Cerebellar cortex (tissue), 1 donor: Measurements from ENCODE around the gene AGAP1.
"Not testable (repeated sequence)": the region's sequence is repeated elsewhere in the genome, so short reads cannot be mapped to it uniquely, and the experiment has no call there.

Experiments
- DNase-seq: peaks from one replicate; pipeline ENCODE4 v3.0.0-alpha.2; 2015; ENCODE audit warnings: low spot score

The AGAP1 gene

DNA sequence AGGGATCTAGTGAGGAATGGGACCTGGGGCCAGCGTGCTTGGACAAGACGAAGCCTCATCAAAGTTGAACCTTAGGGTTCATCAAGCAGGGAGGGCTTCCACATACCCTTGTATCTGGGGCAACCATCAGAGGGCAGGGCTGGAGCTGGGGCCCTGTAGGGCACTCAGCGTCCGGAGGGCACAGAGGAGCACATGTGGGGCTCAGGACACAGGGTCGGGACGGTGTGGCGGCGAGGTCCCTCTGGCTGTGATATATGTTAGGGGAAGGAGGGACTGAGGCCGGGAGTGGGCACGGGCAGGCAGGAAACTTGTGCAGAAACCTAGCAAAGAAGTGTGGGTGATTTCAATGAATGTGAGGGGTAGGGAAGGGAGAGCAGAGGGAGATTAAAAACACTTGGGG, 244.0 kb downstream of the AGAP1 start:
- DNase-seq = no peak

DNA sequence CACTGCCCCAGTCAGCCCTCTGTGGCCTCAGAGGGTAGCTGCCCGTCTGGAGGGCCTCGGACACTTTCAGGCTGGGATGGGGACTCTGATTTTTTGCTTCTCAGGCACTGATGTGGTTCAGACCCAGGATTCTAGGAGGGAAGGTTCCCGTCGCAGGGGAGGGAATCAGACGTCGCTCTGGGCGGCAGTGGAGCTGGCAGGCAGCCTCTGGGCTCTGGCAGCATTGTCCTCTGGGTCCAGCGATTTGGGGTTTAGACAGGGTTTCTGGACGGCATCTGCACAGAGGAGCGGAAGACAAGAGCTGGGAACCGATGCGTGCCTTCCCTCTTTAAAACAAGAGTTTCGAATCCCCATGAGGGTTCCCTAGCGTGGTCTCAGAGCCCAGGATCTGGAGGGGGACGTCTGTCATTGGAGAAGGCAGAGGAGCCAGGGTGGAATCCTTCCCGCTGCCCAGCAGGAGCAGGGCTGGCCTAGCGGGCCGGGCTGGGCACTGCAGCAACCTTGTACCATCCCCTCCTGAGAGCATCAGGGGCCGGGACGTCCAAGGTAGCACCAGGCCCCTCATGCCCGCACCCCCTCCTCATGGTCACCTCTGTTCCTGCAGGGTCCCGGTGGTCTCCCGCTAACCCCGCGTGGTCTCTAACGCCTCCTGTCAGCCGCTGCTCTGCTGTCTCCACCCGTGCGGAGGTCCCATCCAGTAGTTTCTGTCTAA, 246.0 kb downstream of the AGAP1 start:
- no peak for DNase-seq

DNA sequence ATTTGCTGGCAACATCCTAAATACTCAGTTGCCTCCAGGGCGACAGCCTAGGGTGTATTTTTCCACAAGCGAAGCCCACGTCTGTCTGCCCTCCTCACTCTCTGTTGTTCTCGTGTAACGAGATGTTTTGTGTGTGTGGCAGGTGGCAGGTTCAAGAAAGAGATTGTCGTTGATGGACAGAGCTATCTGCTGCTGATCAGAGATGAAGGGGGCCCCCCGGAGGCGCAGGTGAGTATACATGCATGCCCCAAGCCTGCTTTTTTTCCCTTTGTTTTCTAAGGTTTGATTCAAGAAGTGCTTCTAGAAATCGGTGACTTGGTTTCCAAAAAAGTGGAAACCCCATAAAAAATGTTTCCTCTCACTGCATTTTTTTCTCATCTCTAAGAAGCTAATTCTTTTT, 247.0 kb downstream of the AGAP1 start:
- peak; percentile 30 for DNase-seq

DNA sequence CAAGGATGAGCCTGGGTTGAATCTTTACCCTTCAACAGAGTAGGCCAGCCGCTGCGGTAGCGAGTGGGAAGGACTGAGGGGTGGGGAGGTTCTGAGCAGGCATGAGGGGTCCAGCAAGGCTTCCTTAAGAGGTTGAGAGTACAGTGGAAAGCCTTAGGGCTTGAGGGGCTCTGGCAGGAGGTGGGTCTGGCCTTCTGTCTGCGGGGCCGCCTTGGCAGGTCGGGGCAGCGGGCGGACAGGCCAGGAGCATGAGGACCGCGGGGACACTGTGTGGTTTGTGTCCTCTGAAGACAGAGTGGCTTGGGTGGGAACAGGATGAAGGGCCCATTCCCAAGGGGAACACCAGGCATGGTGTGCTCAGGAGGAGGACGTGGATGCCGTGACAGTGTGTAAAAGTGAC, 250.3 kb downstream of the AGAP1 start:
- no peak for DNase-seq

DNA sequence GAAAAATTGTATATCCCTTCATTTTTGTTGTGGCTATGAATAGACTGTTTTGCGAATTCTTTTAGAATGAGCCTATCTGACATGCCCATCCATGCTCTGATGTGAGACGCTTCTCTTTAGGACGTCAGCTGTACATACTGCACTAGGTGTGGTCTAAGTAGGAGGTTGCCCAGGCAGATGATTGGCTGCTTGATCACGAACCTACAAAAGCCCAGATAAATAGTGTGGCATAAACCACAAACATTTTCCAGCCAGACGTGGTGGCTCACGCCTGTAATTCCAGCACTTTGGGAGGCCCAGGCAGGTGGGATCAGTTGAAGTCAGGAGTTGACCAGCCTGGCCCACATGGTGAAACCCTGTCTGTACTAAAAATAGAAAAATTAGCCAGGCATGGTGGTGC, 251.8 kb downstream of the AGAP1 start:
- no peak for DNase-seq

DNA sequence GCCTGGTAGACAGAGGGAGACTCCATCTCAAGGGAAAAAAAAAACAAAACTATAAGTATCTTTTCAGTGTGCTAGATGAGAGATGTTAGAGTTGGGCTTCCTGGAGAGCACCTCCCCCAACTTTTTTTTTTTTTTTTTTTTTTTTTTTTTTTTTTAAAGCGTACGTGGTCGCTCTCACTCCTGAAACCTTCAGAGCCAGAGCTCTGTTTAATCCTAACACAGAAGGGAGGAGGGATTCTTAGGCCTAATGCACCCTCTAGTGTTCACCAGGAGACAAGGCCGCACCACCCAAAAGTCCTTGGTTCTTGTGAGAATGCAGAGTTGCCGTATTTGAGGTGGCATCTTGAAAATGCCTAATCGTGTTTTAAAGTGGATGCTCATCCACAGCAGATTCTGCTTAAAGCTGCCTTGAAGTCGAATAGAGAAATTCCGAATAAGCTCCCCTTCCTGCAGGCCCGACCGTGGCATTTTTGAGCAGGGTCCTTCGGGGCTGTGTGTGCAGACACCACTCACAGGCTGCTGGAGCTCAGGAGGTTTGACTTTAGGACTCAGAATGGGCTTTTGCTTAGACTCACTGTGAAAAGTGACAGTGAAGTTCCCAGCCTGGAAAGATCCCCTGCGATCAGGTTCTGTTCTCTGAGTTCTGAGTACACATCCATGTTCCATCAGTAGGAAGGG, 252.6 kb downstream of the AGAP1 start:
- peak; percentile 88 for DNase-seq

DNA sequence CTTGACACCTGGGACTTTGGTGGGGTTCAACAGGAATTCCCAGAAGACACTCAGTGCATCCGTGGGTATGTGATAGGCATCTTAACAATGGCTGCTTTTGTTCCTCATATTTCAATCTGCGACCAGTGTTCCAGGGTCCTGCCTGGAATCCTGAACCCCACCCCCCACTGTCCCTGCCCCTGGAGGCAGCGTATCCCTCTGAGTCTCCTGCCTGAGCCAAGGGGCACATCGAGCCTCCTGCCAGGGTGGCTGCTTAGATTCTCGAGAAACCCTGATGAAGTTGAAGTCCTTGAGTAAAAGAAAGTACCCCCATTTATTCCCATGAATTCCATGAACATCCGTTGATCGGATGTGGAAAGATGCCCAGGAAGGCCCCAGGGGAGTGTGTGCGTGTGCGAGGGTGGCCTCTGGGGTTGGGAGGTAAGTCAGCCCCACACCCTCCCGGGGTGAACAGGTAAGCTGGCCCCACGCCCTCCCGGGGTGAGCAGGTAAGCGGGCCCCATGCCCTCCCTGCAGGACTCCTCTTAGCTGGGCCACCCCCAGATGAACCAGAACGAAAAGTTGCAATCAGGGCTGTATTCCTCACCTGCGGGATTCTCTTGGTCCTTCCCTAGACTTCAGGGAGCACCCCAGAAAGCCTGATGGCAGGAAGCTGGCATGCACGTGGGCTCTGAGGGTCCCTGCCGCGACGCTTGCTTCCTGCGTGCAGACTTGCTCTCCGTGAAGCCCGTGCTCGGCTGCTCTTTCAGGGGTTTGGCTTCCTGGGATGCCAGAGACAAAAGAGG, 253.3 kb downstream of the AGAP1 start:
- DNase-seq = no peak

DNA sequence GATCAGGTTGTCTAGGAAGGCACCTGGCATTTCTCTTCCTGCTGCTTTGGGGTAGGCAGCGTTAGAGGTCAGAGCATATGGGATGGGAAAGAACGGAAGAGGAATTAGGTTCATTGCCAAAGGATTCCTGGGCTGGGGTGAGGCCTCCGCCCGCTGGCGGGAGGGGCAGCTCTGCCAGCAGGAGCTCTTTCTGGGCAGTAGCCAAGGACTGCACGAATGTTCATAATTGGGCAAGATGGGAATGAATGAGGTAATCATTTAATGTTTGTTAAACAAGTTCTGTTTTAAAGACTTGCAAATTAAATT, 253.9 kb downstream of the AGAP1 start:
- DNase-seq = peak; percentile 67

DNA sequence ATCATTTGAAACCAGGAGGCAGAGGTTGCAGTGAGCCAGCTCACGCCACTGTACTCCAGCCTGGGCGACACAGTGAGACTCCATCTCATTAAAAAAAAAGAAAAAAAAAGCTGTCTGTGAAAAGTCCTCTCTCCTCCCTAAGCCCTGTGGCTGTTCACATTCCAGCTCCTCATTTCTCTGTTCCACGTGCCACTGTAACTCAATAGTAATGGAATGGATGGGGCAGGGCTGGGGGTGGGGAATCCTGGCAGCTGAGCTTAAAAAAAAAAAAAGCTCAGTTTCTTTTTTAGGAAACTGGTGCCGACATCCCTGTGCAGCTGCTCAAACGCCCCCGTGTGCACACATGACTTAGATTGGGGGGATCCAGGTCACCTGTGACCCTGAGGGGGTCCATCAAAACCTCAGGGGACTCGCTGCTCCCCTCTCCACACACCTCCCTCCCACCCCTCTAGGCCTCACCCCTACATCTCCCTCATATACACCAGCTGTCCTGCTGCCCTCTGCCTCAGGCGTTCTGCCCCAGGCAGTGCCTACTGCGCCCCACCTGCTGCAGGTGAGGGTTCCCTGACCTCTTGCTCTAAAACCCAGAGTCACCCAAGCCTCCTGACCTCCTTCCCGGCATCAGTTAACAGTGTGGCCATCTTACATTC, 255.4 kb downstream of the AGAP1 start:
- DNase-seq = no peak

DNA sequence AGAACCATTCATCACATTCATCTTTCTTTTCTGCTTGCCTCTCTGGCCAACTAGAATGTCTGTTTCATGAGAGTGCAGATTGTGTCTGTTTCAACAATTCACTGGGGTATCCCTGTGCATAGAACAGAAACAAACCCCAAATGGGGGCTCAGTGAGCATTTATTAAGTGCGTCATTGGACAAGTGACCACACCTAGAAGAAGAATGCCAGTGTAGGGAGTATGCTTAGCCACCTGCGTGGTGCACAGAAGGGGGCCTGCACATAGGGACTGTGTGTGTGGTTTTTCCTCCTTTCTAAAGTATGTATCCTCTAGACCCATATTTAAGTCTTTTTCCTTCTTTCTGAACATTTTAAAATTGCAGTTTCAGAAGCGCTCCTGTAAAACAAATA, 255.9 kb downstream of the AGAP1 start:
- DNase-seq = no peak

DNA sequence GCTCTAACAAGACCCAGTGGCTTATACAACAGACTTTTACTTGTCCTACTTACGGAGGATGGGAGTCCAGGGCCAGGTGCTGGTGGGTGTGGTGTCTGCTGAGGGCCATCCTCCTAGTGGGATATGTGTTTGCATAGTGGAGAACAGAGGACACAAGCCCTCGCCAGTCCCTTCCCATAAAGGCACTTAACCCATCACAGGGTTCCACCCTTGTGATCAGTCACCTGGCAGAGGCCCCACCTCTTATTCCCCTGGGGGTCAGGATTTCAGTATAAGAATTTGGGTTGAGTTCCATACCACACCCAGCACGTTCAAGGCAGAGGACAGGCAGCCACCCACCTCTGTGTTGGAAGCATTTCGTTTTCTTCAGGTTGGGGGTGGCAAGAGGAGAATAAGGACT, 259.0 kb downstream of the AGAP1 start:
- DNase-seq = no peak

DNA sequence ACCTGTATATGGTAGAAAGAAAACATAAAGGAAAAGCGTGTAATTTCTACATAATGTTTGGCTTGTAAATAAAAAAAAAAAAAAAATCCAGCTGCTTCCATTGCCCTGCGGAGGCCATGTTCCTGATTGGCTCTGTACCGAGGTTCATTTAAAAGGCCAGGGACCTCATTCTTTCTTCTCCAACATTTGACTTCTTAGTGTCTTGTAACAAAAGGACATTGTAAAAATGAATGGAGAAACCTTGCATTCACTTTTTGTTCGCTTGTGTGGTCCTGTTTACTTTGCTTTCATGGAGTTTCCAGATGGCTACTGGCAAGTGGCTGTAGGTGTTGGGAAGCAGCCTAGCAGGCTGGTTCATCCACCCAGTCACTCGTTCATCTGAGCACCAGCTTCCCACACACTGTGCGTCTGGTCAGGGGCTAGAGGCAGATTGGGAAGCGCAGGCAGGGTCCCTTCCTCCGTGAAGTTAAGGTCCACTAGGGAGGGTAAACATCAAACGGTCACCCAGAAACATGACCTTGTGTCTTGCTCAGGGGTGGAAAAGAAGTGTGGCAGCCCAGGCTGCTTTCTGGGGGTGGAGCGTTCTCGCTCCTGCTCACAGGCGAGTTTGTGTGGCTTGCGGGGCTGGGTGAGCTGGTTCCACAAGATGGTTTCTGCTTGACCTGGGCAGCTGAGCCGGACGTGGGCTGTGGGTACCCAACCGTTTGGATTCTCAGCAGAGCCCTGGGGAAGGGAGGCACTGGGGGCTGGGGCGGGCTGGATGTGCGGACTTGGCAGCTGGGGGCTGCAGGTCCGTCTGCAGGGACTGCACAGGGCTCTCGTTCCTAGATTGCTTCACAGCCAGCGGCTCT, 260.7 kb downstream of the AGAP1 start:
- DNase-seq = no peak

DNA sequence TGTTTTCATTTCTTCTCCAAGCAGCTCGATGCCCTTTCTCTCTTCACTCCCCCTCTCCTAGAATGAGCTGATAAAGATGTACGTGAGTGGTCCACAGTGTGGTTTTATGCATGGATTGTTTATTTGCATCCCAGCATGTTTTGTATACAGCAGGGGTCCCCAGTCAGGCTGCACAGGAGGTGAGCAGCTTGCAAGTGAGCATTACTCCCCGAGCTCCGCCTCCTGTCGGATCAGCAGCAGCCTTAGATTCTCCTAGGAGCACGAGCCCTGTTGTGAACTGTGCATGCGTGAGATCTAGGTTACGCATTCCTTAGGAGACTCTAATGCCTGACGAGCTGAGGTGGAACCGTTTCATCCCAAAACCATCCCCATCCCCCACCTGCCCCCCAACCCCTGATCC, 262.6 kb downstream of the AGAP1 start:
- DNase-seq = peak; percentile 11

DNA sequence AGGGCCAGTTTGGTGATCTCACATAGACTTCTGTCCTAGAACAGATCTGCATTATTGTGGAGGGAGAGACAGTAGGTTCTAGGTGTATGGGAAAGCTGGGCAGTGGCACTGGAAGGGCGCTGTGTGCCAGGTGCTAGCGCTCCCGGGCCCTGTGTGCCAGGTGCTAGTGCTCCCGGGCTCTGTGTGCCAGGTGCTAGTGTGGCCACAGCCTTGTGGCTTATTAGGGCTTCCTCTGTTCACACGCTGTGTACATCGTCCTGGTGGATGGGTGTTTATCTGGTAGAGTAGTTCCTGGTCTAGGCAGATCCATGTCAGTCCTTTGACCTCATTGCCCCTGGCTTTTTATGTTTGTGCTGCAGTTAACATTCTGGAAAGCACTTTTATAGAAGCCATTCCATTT, 263.4 kb downstream of the AGAP1 start:
- peak; percentile 12 for DNase-seq

DNA sequence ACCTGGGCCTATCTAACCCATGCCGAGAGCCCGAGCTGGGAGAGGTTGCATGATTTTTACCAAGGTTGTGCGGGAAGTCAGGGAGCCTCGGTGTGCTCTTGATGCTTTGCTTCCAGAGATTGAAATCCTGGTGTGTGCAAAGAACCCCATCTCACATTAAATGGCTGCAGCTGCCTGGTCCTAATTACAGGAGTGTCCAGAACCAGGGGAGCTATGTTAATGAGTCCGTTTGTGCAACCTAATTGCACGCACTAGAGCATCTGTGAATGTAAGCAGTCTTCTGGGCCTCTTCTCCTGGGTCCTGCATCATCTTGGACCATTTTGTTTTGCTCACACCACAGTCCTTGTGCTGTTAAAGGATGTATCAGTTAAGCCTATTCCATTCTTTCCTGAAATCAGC, 263.8 kb downstream of the AGAP1 start:
- DNase-seq = no peak

DNA sequence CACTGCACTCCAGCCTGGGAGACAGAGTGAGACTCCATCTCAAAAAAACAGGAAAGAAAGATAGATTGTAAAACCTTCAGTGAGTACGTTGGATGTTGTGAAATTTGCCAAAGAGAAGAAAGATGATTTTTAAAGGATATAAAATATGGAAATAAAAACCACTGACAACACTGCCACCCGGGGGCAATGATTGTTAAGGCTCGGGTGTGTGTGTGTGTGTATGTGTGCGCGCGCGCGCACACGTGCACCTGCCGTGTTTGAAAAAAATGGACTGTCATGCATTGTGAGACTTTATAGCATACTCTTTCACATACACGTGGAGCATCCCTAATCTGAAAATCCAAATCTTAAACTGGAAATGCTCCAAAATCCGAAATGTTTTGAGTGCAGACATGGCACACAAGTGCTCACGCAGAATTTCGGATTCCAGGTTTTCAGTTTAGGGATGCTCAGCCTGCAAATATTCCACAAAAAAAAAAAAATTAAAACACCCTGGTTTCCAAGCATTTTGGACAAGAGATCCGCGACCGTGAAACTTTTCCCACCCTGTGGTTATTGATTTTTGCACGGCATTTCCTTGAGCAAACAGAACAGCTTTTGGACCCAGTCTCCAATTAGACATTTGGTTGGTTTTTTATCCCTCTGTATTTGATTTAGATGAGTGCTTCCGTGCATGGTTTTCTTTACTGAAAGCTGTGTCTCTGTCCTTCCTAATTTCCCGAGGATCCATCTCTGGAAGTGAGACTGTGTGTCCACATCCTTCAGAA, 269.2 kb downstream of the AGAP1 start:
- DNase-seq = no peak

DNA sequence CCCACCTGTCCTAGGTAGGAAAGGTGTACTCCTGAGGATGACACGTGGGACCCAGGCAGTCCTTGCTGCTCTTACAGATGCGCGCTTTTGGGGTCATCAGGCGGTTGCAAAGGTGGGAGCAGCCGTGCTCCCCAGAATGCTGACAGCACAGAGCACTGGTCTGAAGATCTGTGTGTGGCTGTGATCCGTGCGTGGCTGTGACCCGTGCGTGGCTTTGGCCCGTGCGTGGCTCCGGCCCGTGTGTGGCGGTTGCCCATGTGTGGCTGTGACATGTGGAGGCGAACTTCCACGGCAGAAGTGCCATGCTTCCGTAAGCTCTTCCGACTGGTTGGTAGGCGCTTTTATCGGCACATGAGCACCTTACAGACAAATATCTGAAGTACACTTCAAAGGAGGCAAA, 270.0 kb downstream of the AGAP1 start:
- DNase-seq = no peak

DNA sequence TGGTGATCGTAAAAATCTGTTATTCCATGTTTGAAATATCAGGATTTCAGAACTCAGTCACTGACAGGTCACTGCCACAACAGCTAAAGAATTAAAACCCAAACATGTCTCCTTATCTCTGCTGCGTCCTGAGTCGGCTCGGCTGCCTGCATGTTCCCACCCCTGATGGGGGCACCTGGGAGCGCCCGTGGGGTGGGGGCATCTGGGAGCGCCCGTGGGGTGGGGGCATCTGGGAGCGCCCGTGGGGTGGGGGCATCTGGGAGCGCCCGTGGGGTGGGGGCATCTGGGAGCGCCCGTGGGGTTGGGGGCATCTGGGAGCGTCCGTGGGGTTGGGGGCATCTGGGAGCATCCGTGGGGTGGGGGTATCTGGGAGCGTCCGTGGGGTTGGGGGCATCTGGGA, 270.6 kb downstream of the AGAP1 start:
- DNase-seq = not testable (repeated sequence)

DNA sequence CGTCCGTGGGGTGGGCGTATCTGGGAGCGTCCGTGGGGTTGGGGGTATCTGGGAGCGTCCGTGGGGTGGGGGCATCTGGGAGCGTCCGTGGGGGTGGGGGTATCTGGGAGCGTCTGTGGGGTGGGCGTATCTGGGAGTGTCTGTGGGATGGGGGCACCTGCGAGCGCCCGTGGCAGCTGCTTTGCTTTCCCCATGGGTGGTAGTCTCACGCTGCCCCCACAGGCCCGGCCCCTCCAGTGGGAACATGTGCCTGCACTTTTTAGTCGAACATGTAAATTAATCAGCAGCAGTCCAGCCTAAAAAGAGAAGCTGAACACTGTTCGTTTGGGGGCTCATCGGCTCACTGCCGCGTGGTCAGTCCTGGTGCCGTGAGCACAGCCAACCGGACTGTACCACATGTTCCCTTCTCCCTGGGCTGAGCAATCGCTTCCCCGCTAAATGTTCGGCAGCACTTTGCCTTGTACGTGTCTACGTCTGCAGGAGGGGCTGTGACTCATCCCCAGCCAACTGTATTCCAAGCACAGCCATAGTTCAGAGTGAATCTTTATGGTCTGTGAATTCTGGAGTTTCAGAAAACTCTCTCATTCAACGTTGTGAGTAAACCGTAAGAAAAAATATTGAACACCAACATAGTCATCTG, 271.5 kb downstream of the AGAP1 start:
- no peak for DNase-seq

DNA sequence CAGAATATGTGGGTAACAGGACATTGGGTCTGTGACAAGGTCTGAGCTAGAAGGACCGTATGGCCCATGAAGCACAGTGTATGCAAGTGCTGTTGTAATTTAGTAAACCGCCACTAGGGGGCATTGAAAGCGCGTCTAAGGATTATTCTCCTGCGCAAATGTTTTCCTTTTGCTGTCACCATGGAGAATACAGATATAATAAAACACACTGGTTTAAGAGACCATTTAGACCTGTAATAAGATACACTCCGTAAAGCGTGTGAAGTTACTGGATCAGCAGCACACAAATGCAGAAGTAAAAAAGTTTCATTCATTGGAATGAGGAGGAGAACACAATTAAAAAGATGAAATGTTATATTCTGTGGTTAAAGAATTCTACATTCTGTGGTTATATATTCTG, 272.4 kb downstream of the AGAP1 start:
- peak; percentile 91 for DNase-seq

DNA sequence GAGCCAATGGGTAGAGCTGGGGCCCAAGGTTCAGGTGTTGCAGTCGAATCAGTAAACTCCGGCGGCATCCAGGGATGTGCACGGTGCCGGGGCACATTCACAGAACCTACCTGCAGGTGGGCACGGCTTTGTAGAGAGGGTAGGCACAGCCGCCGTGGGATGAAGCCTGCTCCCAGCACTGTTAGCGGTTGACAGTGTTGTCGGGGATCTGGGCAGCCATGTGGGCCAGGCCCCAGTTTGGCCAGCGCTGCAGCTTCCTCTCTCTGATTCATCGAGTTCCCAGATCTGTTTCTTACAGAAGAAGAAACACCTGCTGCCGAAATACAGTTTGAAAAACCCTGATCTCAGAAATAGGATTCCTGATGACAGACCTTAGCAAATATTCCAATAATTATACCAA, 274.8 kb downstream of the AGAP1 start:
- no peak for DNase-seq
